H9 (cell line): Measurements from ENCODE around the gene LAMC2. TPM values are rescaled to one million over a fixed set of nuclear protein-coding genes. Genes with fewer than 3 reads are reported as not detected.
"Not testable (repeated sequence)": the region's sequence is repeated elsewhere in the genome, so short reads cannot be mapped to it uniquely, and the experiment has no call there.

ENCODE experiments used
- DNase-seq: peaks from one replicate; pipeline ENCODE4 v3.0.0-alpha.2; 2017
- H2AFZ ChIP-seq: one replicate; pipeline ENCODE4 v1.6.1; 2013; ENCODE audit warnings: mild to moderate bottlenecking, low read length, control low read depth, moderate library complexity
- H2AK5ac ChIP-seq: 2 replicates; pipeline ENCODE4 v1.6.1; 2013; ENCODE audit warnings: low read length, control low read depth, mixed read lengths; ENCODE audit not compliant: insufficient read length
- H2BK120ac ChIP-seq: one replicate; pipeline ENCODE4 v1.6.1; 2013; ENCODE audit warnings: low read depth, mild to moderate bottlenecking, low read length, control low read depth, inconsistent platforms; ENCODE audit not compliant: poor library complexity, severe bottlenecking
- H2BK12ac ChIP-seq: 2 replicates; pipeline ENCODE4 v1.6.1; 2013; ENCODE audit warnings: low read length, control low read depth, mixed read lengths, low read depth; ENCODE audit not compliant: insufficient read length
- H2BK15ac ChIP-seq: 2 replicates; pipeline ENCODE4 v1.6.1; 2013; ENCODE audit warnings: low read depth, low read length, control low read depth
- H2BK20ac ChIP-seq: one replicate; pipeline ENCODE4 v1.6.1; 2013; ENCODE audit warnings: low read depth, mild to moderate bottlenecking, low read length, control low read depth, inconsistent platforms; ENCODE audit not compliant: poor library complexity, severe bottlenecking
- H2BK5ac ChIP-seq: 2 replicates; pipeline ENCODE4 v1.6.1; 2013; ENCODE audit warnings: low read length, control low read depth, mixed read lengths; ENCODE audit not compliant: insufficient read length
- H3K14ac ChIP-seq: 2 replicates; pipeline ENCODE4 v1.6.1; 2013; ENCODE audit warnings: low read length, control low read depth; ENCODE audit not compliant: insufficient read depth
- H3K18ac ChIP-seq: 2 replicates; pipeline ENCODE4 v1.6.1; 2013; ENCODE audit warnings: low read depth, mild to moderate bottlenecking, mixed read lengths, low read length, control low read depth; ENCODE audit not compliant: insufficient read length
- H3K23ac ChIP-seq: 2 replicates; pipeline ENCODE4 v1.6.1; 2013; ENCODE audit warnings: low read length, control low read depth, mixed read lengths, low read depth; ENCODE audit not compliant: insufficient read length
- H3K23me2 ChIP-seq: 2 replicates; pipeline ENCODE4 v1.6.1; 2013; ENCODE audit warnings: low read depth, mild to moderate bottlenecking, mixed read lengths, low read length, control low read depth; ENCODE audit not compliant: insufficient read length, poor library complexity, severe bottlenecking
- H3K27ac ChIP-seq: 2 replicates; pipeline ENCODE4 v1.5.1; 2013; ENCODE audit warnings: low read length, control low read depth, mixed read lengths, low read depth; ENCODE audit not compliant: insufficient read length
- H3K27me3 ChIP-seq: 2 replicates; pipeline ENCODE4 v1.6.1; 2013; ENCODE audit warnings: low read length, control low read depth, inconsistent platforms; ENCODE audit not compliant: insufficient read depth
- H3K4ac ChIP-seq: 2 replicates; pipeline ENCODE4 v1.6.1; 2013; ENCODE audit warnings: low read depth, mild to moderate bottlenecking, control low read depth, inconsistent platforms, low read length, moderate library complexity
- H3K4me1 ChIP-seq: 2 replicates; pipeline ENCODE4 v1.6.1; 2013; ENCODE audit warnings: low read length, control low read depth, inconsistent platforms; ENCODE audit not compliant: insufficient read depth
- H3K4me2 ChIP-seq: 2 replicates; pipeline ENCODE4 v1.6.1; 2013; ENCODE audit warnings: low read length, control low read depth, mixed read lengths; ENCODE audit not compliant: insufficient read length, insufficient read depth
- H3K56ac ChIP-seq: 2 replicates; pipeline ENCODE4 v1.6.1; 2013; ENCODE audit warnings: low read depth, mild to moderate bottlenecking, mixed read lengths, low read length, control low read depth; ENCODE audit not compliant: insufficient read length
- H3K79me1 ChIP-seq: 2 replicates; pipeline ENCODE4 v1.6.1; 2013; ENCODE audit warnings: low read depth, mild to moderate bottlenecking, moderate library complexity, low read length, control low read depth, inconsistent platforms; ENCODE audit not compliant: insufficient read depth, poor library complexity, severe bottlenecking
- H3K79me2 ChIP-seq: 2 replicates; pipeline ENCODE4 v1.6.1; 2013; ENCODE audit warnings: low read length, control low read depth, inconsistent platforms; ENCODE audit not compliant: insufficient read depth
- H3K9ac ChIP-seq: 2 replicates; pipeline ENCODE4 v1.6.1; 2013; ENCODE audit warnings: low read length, control low read depth, mixed read lengths; ENCODE audit not compliant: insufficient read length; ENCODE audit errors: extremely low read depth
- H3K9me3 ChIP-seq: one replicate; pipeline ENCODE4 v1.6.1; 2013; ENCODE audit warnings: low read depth, low read length, inconsistent platforms; ENCODE audit not compliant: control insufficient read depth
- H3T11ph ChIP-seq: one replicate; pipeline ENCODE4 v1.6.1; 2013; ENCODE audit warnings: mild to moderate bottlenecking, low read length, control low read depth, inconsistent platforms
- H4K20me1 ChIP-seq: one replicate; pipeline ENCODE4 v1.6.1; 2013; ENCODE audit not compliant: control insufficient read depth, insufficient read length, insufficient read depth
- H4K5ac ChIP-seq: 2 replicates; pipeline ENCODE4 v1.6.1; 2013; ENCODE audit warnings: low read depth, mild to moderate bottlenecking, mixed read lengths, low read length, control low read depth; ENCODE audit not compliant: insufficient read length
- H4K8ac ChIP-seq: replicated peaks from 2 replicates; pipeline ENCODE4 v1.6.1; 2013; ENCODE audit warnings: low read length, control low read depth, mixed read lengths, low read depth; ENCODE audit not compliant: insufficient read length
- H4K91ac ChIP-seq: 2 replicates; pipeline ENCODE4 v1.6.1; 2013; ENCODE audit warnings: low read depth, mild to moderate bottlenecking, moderate library complexity, mixed read lengths, low read length, control low read depth; ENCODE audit not compliant: insufficient read length
- H3K27ac Mint-ChIP-seq, 3 experiments: 2 replicates in 2 of 3; 3 replicates in 1 of 3; pipeline ENCODE4 v1.8.0; 2020 to 2021; ENCODE audit warnings: mixed read lengths in 3 of 3, mild to moderate bottlenecking in 1 of 3, moderate library complexity in 1 of 3
- H3K27me3 Mint-ChIP-seq: 2 replicates; pipeline ENCODE4 v1.8.0; 2021; ENCODE audit warnings: low read depth, mild to moderate bottlenecking, moderate library complexity, mixed read lengths
- H3K36me3 Mint-ChIP-seq, 3 experiments: 2 replicates in 2 of 3; 3 replicates in 1 of 3; pipeline ENCODE4 v1.8.0; 2020 to 2021; ENCODE audit warnings: low read depth in 3 of 3, mixed read lengths in 3 of 3; ENCODE audit not compliant: insufficient read depth in 1 of 3
- H3K4me1 Mint-ChIP-seq, 2 experiments: 2 replicates each; pipeline ENCODE4 v1.8.0; 2020; ENCODE audit warnings: mixed read lengths in 2 of 2
- H3K4me3 Mint-ChIP-seq, 2 experiments: 2 replicates in 1 of 2; 3 replicates in 1 of 2; pipeline ENCODE4 v1.8.0; 2020 to 2021; ENCODE audit warnings: mild to moderate bottlenecking in 2 of 2, mixed read lengths in 2 of 2, moderate library complexity in 1 of 2
- H3K9me3 Mint-ChIP-seq, 2 experiments: 2 replicates in 1 of 2; 3 replicates in 1 of 2; pipeline ENCODE4 v1.8.0; 2020; ENCODE audit warnings: mild to moderate bottlenecking in 2 of 2, mixed read lengths in 2 of 2, moderate library complexity in 1 of 2
- WGBS: extraction: QIAGEN DNeasy Blood & Tissue Kit; methylation state at CpG from one replicate; pipeline ENCODE4 v1.1.7; 2013; ENCODE audit warnings: missing lambda C conversion rate, low lambda C conversion rate, mixed read lengths; ENCODE audit not compliant: insufficient read length; ENCODE audit errors: extremely low coverage; 5-methylcytosine and 5-hydroxymethylcytosine counted together
- total RNA-seq: library from RNA; stranded (reverse); gene quantifications from 2 replicates; pipeline ENCODE4 v1.2.1, GENCODE V29; 2021
- TF ChIP-seq, protein P1 (sequence below): fragments of 200-600 bp; sonication (generic); conservative IDR thresholded peaks from 3 replicates; pipeline ENCODE4 v1.8.0; 2021; ENCODE audit warnings: antibody characterized with exemption, mild to moderate bottlenecking

The LAMC2 gene
- total RNA-seq, 1 experiment from 2014 or later = 7.4 TPM

GRCh38 chr1:183149273-183149672 is 36.8 kb upstream of the LAMC2 start:
- Histone ChIP-seq H2BK5ac (no peak overlapping the region), H4K5ac (no peak overlapping the region), H3K27ac (no peak overlapping the region), H3K56ac (no peak overlapping the region), H3K9ac (no peak overlapping the region), H3K23me2 (no peaks in the 10 kb centered on the region), H4K20me1 (no peaks in the 10 kb centered on the region), H2BK20ac (no peak overlapping the region), H2AK5ac (no peak overlapping the region), H3K14ac (peak overlapping the region; percentile 82; the same call in 1 of the 2 replicates), H3K79me2 (no peaks in the 10 kb centered on the region), H3T11ph (no peak overlapping the region), H3K4ac (no peak overlapping the region; the same call in 1 of the 2 replicates), H4K8ac (no peak overlapping the region), H3K79me1 (no peaks in the 10 kb centered on the region), H2AFZ (no peak overlapping the region), H3K9me3 (no peaks in the 10 kb centered on the region), H3K4me1 (no peaks in the 10 kb centered on the region), H3K23ac (no peak overlapping the region), H2BK15ac (no peak overlapping the region), H4K91ac (no peak overlapping the region), H2BK12ac (no peak overlapping the region), H3K18ac (peak overlapping the region; percentile 25), H3K27me3 (no peaks in the 10 kb centered on the region), H3K4me2 (no peak overlapping the region), H2BK120ac (no peak overlapping the region)
- no peak for DNase-seq
- Mint-ChIP-seq H3K4me3 (no peak overlapping the region), H3K4me1 (no peaks in the 10 kb centered on the region), H3K9me3 (no peaks in the 10 kb centered on the region), H3K27ac (no peak overlapping the region), H3K27me3 (no peaks in the 10 kb centered on the region; the same call in 1 of the 2 replicates), H3K36me3 (no peaks in the 10 kb centered on the region; a peak in 1 of 7 replicates)
- WGBS = no CpG with 5 or more reads among the region's 1 CpG
- TF ChIP-seq, protein P1, sequence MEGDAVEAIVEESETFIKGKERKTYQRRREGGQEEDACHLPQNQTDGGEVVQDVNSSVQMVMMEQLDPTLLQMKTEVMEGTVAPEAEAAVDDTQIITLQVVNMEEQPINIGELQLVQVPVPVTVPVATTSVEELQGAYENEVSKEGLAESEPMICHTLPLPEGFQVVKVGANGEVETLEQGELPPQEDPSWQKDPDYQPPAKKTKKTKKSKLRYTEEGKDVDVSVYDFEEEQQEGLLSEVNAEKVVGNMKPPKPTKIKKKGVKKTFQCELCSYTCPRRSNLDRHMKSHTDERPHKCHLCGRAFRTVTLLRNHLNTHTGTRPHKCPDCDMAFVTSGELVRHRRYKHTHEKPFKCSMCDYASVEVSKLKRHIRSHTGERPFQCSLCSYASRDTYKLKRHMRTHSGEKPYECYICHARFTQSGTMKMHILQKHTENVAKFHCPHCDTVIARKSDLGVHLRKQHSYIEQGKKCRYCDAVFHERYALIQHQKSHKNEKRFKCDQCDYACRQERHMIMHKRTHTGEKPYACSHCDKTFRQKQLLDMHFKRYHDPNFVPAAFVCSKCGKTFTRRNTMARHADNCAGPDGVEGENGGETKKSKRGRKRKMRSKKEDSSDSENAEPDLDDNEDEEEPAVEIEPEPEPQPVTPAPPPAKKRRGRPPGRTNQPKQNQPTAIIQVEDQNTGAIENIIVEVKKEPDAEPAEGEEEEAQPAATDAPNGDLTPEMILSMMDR = no peak

- H3K36me3 Mint-ChIP-seq, H3K9me3 ChIP-seq, H3K27me3 Mint-ChIP-seq, H4K91ac ChIP-seq, DNase-seq, H4K5ac ChIP-seq, H4K8ac ChIP-seq, H3K9me3 Mint-ChIP-seq, H3K27ac Mint-ChIP-seq, H4K20me1 ChIP-seq, H3K79me1 ChIP-seq, H3K27ac ChIP-seq, H3K14ac ChIP-seq, H2BK120ac ChIP-seq, H3K4me1 ChIP-seq, H3K23ac ChIP-seq, H3K56ac ChIP-seq, H3K79me2 ChIP-seq, H3K4me3 Mint-ChIP-seq, H2AFZ ChIP-seq, H3T11ph ChIP-seq, H3K23me2 ChIP-seq, H3K9ac ChIP-seq, H3K4me1 Mint-ChIP-seq, H2BK15ac ChIP-seq, H2AK5ac ChIP-seq, H3K18ac ChIP-seq, H2BK20ac ChIP-seq, H2BK5ac ChIP-seq, H3K4me2 ChIP-seq, H3K4ac ChIP-seq, H2BK12ac ChIP-seq, H3K27me3 ChIP-seq: not testable (repeated sequence)
- no CpG with 5 or more reads among the region's 1 CpG for WGBS
Measured at GRCh38 chr1:183150032-183150431, 36.0 kb upstream of the LAMC2 start.
